Fibroblast of the aortic adventitia (primary cell): ENCODE data around the gene TECR. TPM values are rescaled to one million over a fixed set of nuclear protein-coding genes. Genes with fewer than 3 reads are reported as not detected.
"Not testable (repeated sequence)": the region's sequence is repeated elsewhere in the genome, so short reads cannot be mapped to it uniquely, and the experiment has no call there.

Experiments
- DNase-seq: peaks from one replicate; pipeline ENCODE4 v3.0.0-alpha.2; 2010; ENCODE audit warnings: low read depth
- H3K4me3 ChIP-seq: 2 replicates; pipeline ENCODE4 v1.5.1; 2011; ENCODE audit warnings: low read depth, mild to moderate bottlenecking, control low read depth, low read length, moderate library complexity
- CTCF ChIP-seq: IDR thresholded peaks from 2 replicates; pipeline ENCODE4 v1.5.1; 2011; ENCODE audit warnings: mild to moderate bottlenecking, low read length, control low read depth, inconsistent platforms; ENCODE audit not compliant: insufficient read depth
- total RNA-seq: library from RNA; depleted of rRNA; stranded (reverse); fragments of >200 nt; gene quantifications from 2 replicates; pipeline ENCODE4 v1.2.3, GENCODE V29; 2012; ENCODE audit warnings: low replicate concordance

TECR gene
- total RNA-seq, 1 donor = 41.8 TPM

- DNase-seq = peak; percentile 43
- not testable (repeated sequence) for H3K4me3 ChIP-seq
- peak; percentile 34 for TF ChIP-seq CTCF
Observed at GRCh38 chr19:14551134-14552005, 22.0 kb downstream of the TECR start.

GRCh38 chr19:14552006-14552360 is 22.6 kb downstream of the TECR start:
- not testable (repeated sequence) for H3K4me3 ChIP-seq

DNA sequence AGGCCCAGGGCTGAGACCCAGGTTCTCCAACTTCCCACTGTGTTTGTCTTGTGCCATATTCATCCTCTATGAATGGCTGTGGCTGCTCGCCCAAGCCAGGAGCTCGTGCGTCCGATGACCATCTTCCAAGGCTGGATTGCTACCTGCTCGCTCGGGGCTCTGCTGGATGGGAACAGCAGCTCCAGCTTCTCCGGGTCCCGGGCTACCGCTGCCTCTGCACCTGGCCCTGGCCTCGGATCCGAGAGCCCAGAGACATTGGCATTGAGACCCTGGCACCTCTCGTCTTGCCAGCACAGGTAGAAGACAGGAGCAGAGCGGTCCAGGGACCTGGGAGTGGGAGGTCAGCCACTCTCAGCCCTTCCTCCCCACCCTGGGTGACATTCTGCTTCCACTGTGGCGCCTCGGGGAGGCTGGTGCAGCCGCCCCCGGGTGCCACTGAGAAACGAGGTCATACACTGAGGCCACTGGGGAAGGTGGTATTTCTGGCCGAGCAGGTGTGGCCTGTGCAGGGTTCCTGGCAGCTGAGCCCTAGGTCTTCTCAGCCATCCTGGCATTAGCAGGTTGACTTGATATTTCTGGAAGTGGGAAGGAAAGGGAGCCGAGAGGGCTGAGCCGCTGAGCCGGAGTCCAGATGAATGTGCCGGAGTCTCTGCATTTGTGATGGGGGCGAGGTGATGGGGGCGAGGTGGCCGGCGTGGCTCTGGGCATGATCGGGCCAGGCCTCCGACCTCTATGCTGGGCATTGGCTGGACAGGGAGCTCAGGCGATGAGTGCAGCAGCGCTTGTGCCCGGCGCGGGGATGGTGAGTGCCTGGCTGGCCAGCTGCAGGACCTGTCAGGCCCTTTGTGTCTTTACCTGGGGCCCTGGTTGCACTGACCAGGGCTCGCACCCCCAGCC is 23.9 kb downstream of the TECR start:
- no peak overlapping the region for H3K4me3 ChIP-seq
- no peak for TF ChIP-seq CTCF
- no peak for DNase-seq

More at GRCh38 chr19:14552006-14552360, 22.6 kb downstream of the TECR start:
- not testable (repeated sequence) for DNase-seq

- DNase-seq = no peak
Observed at GRCh38 chr19:14553939-14554243, 24.5 kb downstream of the TECR start.

DNA sequence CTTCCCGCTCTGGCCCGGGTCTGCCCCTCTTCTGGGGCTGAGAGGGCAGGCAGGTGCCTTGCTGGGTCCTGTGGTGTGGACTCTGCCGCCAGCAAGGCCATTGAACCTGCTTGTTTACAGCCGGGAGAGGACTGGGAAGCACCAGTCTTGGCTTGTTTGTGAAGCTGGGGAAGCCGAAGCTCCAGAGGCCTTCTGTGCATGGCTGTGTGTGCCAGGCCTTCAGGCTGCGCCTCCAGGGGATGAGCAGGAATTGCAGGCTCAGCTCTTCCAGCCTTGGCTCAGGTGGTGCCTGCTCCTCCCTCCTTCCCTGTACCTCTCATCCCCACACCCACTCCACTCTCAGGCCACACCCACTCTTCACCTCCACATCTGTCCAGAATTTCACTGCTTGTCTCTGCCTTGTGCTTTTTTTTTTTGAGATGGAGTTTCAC is 25.0 kb downstream of the TECR start:
- no peak overlapping the region for H3K4me3 ChIP-seq
- no peak for DNase-seq
- no peak for TF ChIP-seq CTCF

More at GRCh38 chr19:14553939-14554243, 24.5 kb downstream of the TECR start:
- no peak overlapping the region for H3K4me3 ChIP-seq
- TF ChIP-seq CTCF = no peak

DNA sequence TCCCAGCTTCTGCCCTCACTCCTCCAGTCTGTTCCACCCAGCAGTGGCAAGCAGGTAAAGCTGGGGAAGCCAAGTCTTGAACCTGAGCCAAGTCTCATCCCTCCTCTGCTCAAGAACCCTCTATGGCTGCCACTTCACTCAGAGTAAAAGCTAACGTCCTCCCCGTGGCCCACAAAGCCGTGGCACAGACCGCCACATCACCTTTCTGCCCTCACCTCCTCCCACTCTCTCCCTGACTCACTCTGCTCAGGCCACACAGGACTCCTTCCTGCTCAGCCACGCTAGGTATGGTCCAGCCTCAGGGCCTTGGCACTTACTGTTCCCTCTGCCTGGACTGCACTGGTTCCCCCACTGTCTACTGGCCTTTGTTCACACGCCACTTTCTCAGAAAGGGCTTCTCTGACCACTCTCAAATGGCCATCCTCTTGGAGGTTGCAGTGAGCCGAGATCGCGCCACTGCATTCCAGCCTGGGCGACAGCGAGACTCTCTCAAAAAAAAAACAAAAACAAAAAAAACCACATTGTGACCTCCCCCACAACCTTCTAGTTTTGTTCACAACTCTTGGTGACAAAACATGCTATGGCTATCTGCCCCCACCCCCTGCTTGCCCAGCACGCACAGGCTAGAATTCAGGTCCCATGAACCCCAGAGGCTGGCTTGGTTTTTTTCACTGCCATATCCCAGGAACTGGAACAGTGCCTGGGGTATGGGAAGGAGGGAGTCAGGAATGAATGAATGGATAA is 26.7 kb downstream of the TECR start:
- no peak for DNase-seq
- no peak for TF ChIP-seq CTCF
- no peak overlapping the region for H3K4me3 ChIP-seq
